C4-2B (cell line): ENCODE data around the gene PEAK3.

Experiments used
- H3K27ac ChIP-seq: fragments of 450-650 bp; 2 replicates; pipeline ENCODE4 v1.5.1; 2017
- CTCF ChIP-seq: fragments of 450-650 bp; conservative IDR thresholded peaks from 2 replicates; pipeline ENCODE4 v1.5.1; 2017; ENCODE audit warnings: mild to moderate bottlenecking
- ZFX ChIP-seq: fragments of 450-650 bp; IDR thresholded peaks from 2 replicates; pipeline ENCODE4 v1.6.1; 2017

PEAK3 gene

GRCh38 chr19:2320049-2320448, 38.1 kb upstream of the PEAK3 start:
- H3K27ac ChIP-seq, result no peak overlapping the region
- TF ChIP-seq CTCF, result no peak
- TF ChIP-seq ZFX, result no peak

DNA sequence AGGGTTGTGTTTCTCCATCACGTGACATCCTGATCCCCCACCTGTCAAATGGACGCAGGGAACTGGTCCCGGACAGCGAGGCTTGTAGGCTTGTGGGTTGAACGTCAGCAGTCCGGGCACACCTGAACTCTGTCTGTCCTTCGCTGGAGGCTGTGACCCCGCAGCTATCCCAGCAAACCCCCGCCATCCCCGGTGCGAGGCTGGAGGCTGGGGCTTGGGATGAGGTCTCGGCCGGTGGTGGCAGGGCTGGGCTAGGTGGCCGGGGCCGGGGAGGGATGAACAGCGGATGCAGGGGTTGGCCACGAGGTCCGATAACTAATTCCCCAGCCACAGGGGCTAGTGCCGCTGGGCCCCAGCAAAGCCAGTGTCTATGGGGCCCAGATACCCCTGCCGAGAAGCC, 37.6 kb upstream of the PEAK3 start:
- H3K27ac ChIP-seq, result no peak overlapping the region
- TF ChIP-seq CTCF (no peak), ZFX (no peak)

DNA sequence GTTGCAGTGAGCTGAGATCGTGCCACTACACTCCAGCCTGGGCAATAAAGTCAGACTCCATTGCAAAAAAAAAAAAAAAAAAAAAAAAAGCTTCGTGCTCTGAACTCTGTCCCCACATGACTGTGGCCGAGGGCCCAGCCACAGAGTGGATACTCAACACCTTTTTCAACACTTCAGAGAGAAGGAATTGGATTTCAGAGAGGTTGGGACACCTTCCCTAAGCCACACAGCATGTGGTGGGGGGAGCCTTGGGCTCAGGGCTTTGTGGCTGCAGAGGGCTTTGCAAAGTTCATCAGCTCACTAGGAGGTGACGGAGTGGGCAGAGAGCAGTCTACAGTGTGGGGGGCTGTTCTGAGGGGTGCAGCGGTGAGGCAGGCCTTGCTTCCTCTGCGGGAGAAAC, 36.9 kb upstream of the PEAK3 start:
- no peak overlapping the region for H3K27ac ChIP-seq
- TF ChIP-seq ZFX, result no peak
- no peak for TF ChIP-seq CTCF

- TF ChIP-seq ZFX (no peak), CTCF (no peak)
- H3K27ac ChIP-seq, result no peak overlapping the region
Observed at GRCh38 chr19:2317756-2318155, 35.8 kb upstream of the PEAK3 start.

DNA sequence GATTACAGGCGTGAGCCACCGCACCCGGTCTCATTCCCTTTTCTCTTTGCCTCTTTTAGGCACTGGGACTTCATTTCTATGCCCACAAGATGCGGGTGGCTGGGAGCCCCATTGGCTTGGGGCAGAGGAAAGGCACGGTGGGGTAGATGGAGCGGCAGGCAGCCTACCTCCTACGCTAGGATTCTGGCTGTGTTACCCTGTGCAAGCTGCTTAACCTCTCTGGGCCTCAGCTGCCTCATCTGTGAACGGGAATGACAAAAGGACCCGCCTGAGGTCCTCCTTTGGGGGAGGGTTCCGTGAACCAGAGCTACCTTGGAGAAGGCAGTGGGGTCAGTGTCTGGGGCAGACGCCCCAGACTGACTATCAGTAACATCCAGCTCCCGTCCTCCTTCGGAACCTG, 35.3 kb upstream of the PEAK3 start:
- TF ChIP-seq ZFX, result no peak
- TF ChIP-seq CTCF, result no peak
- H3K27ac ChIP-seq, result no peak overlapping the region

- TF ChIP-seq CTCF, result no peak; the same call in 1 of the 2 replicates
- TF ChIP-seq ZFX, result no peak
- no peak overlapping the region for H3K27ac ChIP-seq
Observed at GRCh38 chr19:2315818-2316353, 33.9 kb upstream of the PEAK3 start.

DNA sequence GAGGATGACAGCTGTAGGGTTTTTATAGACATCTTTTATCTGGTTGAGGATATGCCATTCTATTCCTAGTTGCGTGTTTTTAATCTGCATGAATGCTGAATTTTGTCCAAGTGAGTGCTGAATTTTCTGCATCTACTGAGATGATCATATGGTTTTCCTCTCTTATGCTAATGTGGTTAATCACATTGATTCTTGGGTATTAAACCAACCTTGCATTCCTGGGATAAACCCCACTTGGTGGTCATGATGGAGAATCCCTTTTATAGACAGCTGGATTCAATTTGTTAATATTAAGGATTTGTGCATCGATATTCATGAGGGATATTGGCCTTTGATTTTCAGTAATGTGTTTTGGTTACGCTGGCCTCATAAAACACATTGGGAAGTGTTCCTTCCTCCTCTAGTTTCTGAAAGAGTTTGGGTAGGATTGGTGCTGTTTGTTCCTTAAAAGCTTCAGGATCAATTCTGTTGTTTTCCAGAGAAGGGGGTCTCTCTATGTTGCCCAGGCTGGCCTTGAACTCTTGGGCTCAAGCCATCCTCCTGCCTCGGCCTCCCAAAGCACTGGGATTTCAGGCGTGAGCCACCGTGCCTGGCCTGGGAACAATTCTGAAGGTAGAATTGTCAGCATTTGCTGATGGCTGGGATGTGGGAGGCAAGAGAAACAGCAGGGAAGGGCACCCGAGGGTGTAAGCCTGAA, 33.3 kb upstream of the PEAK3 start:
- no peak overlapping the region for H3K27ac ChIP-seq
- TF ChIP-seq ZFX (no peak), CTCF (no peak)
